Measurements from ENCODE around the gene WTIP.

- TF ChIP-seq CTCF (IDR thresholded peaks at IDR 0.05) (no peak), POLR2A (IDR thresholded peaks at IDR 0.05) (no peak)
Observed at GRCh38 chr19:34489175-34489574, 7.6 kb downstream of the WTIP start.

Data from thyroid gland (tissue), 4 donors.